ENCODE results near the gene KCNJ10.

GRCh38 chr1:160093069-160093395, 23.1 kb upstream of the KCNJ10 start:
- TF ChIP-seq CTCF (optimal IDR thresholded peaks at IDR 0.05 in 1 of 3, IDR thresholded peaks at IDR 0.05 in 1 of 3, conservative IDR thresholded peaks at IDR 0.05 in 1 of 3; ENCODE audit: extremely low read depth in 1 of 3, insufficient read depth in 2 of 3, low read length in 3 of 3) (no peak), EZH2 (IDR thresholded peaks at IDR 0.05; ENCODE audit: low read length) (no peak)

All from keratinocyte (primary cell).